Measurements from ENCODE around the gene HTATSF1.

GRCh38 chrX:136450050-136450830 is 47.2 kb upstream of the HTATSF1 start:
- no peak for TF ChIP-seq POLR2A (IDR thresholded peaks at IDR 0.05; ENCODE audit: low read length)
- no peak for TF ChIP-seq E2F6 (IDR thresholded peaks at IDR 0.05; ENCODE audit: borderline replicate concordance, low read depth)
- TF ChIP-seq CTCF (IDR thresholded peaks at IDR 0.05): no peak
